ENCODE data around the gene MCUB.

- TF ChIP-seq POLR2A (IDR thresholded peaks at IDR 0.05) (no peak), CTCF (IDR thresholded peaks at IDR 0.05) (no peak)
Measured at GRCh38 chr4:109559625-109559982, 442 bp upstream of the MCUB start.

All from thyroid gland (tissue), 4 donors.